Measurements from ENCODE around the gene WDR49.

The WDR49 gene

GRCh38 chr3:167611718-167612117 lies 42.0 kb downstream of the WDR49 start:
- no peaks in the 10 kb centered on the region for H3K79me2 ChIP-seq (ENCODE audit: insufficient read depth, low read length)
- H3K27ac ChIP-seq (ENCODE audit: low read depth, low read length): no peak overlapping the region
- H3K9ac ChIP-seq (ENCODE audit: low read length): no peak overlapping the region
- H4K20me1 ChIP-seq (ENCODE audit: low read depth, low read length): no peaks in the 10 kb centered on the region
- no peaks in the 10 kb centered on the region for H3K27me3 ChIP-seq (ENCODE audit: low read length)
- no peak overlapping the region for H2AFZ ChIP-seq (ENCODE audit: low read depth, low read length, severe bottlenecking)
- TF ChIP-seq EZH2phosphoT487 (conservative IDR thresholded peaks at IDR 0.05; ENCODE audit: low read length): no peak
- TF ChIP-seq, protein P1, sequence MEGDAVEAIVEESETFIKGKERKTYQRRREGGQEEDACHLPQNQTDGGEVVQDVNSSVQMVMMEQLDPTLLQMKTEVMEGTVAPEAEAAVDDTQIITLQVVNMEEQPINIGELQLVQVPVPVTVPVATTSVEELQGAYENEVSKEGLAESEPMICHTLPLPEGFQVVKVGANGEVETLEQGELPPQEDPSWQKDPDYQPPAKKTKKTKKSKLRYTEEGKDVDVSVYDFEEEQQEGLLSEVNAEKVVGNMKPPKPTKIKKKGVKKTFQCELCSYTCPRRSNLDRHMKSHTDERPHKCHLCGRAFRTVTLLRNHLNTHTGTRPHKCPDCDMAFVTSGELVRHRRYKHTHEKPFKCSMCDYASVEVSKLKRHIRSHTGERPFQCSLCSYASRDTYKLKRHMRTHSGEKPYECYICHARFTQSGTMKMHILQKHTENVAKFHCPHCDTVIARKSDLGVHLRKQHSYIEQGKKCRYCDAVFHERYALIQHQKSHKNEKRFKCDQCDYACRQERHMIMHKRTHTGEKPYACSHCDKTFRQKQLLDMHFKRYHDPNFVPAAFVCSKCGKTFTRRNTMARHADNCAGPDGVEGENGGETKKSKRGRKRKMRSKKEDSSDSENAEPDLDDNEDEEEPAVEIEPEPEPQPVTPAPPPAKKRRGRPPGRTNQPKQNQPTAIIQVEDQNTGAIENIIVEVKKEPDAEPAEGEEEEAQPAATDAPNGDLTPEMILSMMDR (IDR thresholded peaks at IDR 0.05; ENCODE audit: insufficient read depth, low read length, poor library complexity, severe bottlenecking): no peak
- H3K4me3 ChIP-seq (ENCODE audit: insufficient read depth, low read length, poor library complexity, severe bottlenecking): no peak overlapping the region
- no peaks in the 10 kb centered on the region for H3F3A ChIP-seq (ENCODE audit: insufficient read depth)
- no peaks in the 10 kb centered on the region for H3K9me2 ChIP-seq (replicated peaks; ENCODE audit: insufficient read depth, low read length)
- H3K36me3 ChIP-seq (ENCODE audit: low read length): no peaks in the 10 kb centered on the region
- H3K4me2 ChIP-seq (ENCODE audit: low read depth, low read length, poor library complexity, severe bottlenecking): no peak overlapping the region
- no peaks in the 10 kb centered on the region for H3K9me3 ChIP-seq (ENCODE audit: insufficient read depth, low read length)

DNA sequence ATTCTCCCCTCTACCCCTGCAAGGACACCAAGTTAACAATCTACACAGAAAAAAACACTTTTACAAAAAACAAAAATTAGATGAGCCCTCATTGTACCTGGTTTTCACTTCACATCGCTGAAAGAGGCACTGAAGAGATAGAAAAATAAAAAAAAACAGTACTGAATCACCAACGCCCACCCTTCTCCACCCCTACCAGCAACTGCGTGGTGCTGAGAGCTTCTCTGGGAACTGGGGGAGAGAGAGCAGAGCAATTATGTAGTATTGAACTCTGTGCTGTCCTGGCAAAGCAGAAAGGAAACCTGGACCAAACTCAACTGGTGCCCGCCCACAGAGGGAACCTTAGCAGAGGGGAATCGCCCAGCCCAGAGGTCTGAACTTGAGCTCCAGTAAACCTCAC lies 44.6 kb downstream of the WDR49 start:
- no peaks in the 10 kb centered on the region for H3F3A ChIP-seq (ENCODE audit: insufficient read depth)
- no peak overlapping the region for H3K4me2 ChIP-seq (ENCODE audit: low read depth, low read length, poor library complexity, severe bottlenecking)
- no peak overlapping the region for H3K27ac ChIP-seq (ENCODE audit: low read depth, low read length)
- H3K79me2 ChIP-seq (ENCODE audit: insufficient read depth, low read length): no peaks in the 10 kb centered on the region
- no peaks in the 10 kb centered on the region for H3K27me3 ChIP-seq (ENCODE audit: low read length)
- H2AFZ ChIP-seq (ENCODE audit: low read depth, low read length, severe bottlenecking): no peak overlapping the region
- H3K4me3 ChIP-seq (ENCODE audit: insufficient read depth, low read length, poor library complexity, severe bottlenecking): no peak overlapping the region
- TF ChIP-seq, protein P1 (IDR thresholded peaks at IDR 0.05; ENCODE audit: insufficient read depth, low read length, poor library complexity, severe bottlenecking): no peak
- TF ChIP-seq EZH2phosphoT487 (conservative IDR thresholded peaks at IDR 0.05; ENCODE audit: low read length): no peak
- no peaks in the 10 kb centered on the region for H4K20me1 ChIP-seq (ENCODE audit: low read depth, low read length)
- H3K36me3 ChIP-seq (ENCODE audit: low read length): no peaks in the 10 kb centered on the region
- no peak overlapping the region for H3K9ac ChIP-seq (ENCODE audit: low read length)
- no peaks in the 10 kb centered on the region for H3K9me2 ChIP-seq (replicated peaks; ENCODE audit: insufficient read depth, low read length)
- no peaks in the 10 kb centered on the region for H3K9me3 ChIP-seq (ENCODE audit: insufficient read depth, low read length)

GRCh38 chr3:167606836-167607235 lies 46.9 kb downstream of the WDR49 start:
- Histone ChIP-seq H3F3A (ENCODE audit: insufficient read depth) (no peaks in the 10 kb centered on the region), H3K9me2 (replicated peaks; ENCODE audit: insufficient read depth, low read length) (no peaks in the 10 kb centered on the region), H2AFZ (ENCODE audit: low read depth, low read length, severe bottlenecking) (no peak overlapping the region), H3K9me3 (ENCODE audit: insufficient read depth, low read length) (no peaks in the 10 kb centered on the region), H3K27ac (ENCODE audit: low read depth, low read length) (no peak overlapping the region), H3K9ac (ENCODE audit: low read length) (no peak overlapping the region), H3K36me3 (ENCODE audit: low read length) (no peaks in the 10 kb centered on the region), H3K79me2 (ENCODE audit: insufficient read depth, low read length) (no peaks in the 10 kb centered on the region), H4K20me1 (ENCODE audit: low read depth, low read length) (no peaks in the 10 kb centered on the region), H3K4me3 (ENCODE audit: insufficient read depth, low read length, poor library complexity, severe bottlenecking) (no peak overlapping the region), H3K27me3 (ENCODE audit: low read length) (no peaks in the 10 kb centered on the region), H3K4me2 (ENCODE audit: low read depth, low read length, poor library complexity, severe bottlenecking) (no peak overlapping the region)
- TF ChIP-seq EZH2phosphoT487 (conservative IDR thresholded peaks at IDR 0.05; ENCODE audit: low read length): no peak
- TF ChIP-seq, protein P1 (IDR thresholded peaks at IDR 0.05; ENCODE audit: insufficient read depth, low read length, poor library complexity, severe bottlenecking): no peak
